ENCODE measurements around the gene HIBADH. TPM values are rescaled to one million over a fixed set of nuclear protein-coding genes. Genes with fewer than 3 reads are reported as not detected.

The HIBADH gene
- total and polyA plus RNA-seq, 7 experiments from 2014 or later: 8.0 to 46.2 (median 14.7) TPM

DNA sequence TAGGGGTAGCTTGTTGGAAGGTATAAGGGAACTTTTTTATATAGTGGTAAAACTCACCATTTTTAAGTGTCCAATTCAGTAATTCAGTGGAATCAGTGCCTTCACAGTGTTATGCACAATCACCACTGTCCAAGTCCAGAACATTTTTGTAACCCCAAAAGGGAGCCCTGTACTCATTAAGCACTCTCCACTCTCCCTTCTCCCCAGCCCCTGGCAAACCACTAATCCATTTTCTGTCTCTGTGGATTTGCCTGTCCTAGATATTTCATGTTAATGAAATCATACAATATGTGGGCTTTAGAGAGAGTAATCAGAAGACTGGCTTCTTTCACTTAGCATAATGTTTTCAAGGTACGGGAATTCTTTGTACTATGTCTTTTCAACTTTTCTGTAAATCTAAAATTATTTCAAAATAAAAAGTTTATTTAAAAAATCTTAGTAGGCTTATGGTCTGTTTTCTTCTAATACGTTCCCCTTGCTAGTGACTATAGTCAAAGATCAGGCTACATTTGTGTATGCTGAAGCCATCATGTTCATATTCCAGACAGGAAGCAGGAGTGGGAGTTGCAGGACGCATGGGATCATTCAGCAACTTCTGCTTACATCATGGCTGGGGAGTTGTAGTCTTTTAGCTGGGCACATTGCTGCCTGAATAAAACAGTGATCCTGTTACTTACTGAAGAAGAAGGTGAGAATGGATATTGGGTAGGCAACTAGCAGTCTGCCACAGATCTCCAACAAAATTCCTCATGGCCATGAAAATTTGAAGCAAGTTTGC is 41.9 kb upstream of the HIBADH start:
- intact Hi-C loops (cut with micrococcal nuclease): no loop called here
- Mint-ChIP-seq H3K9me3 (no peaks in the 10 kb centered on the region), H3K4me1 (no peaks in the 10 kb centered on the region), H3K27me3 (peaks cover 7 to 24% (median 10%) of the 10 kb centered on the region in 5 donors), H3K27ac (no peak overlapping the region), H3K4me3 (no peak overlapping the region), H3K36me3 (no peaks in the 10 kb centered on the region)
- POLR2A ChIA-PET: interaction anchor here (0.5 kb wide), 1 partner anchor 214 kb away, joined by 3 read pairs; no protein-coding TSS in a partner anchor
- no peaks in the 10 kb centered on the region for H3K36me3 ChIP-seq (ENCODE audit: control insufficient read depth in 2 of 3, insufficient read depth in 3 of 3, low read length in 3 of 3)
- H3K27me3 ChIP-seq (ENCODE audit: control insufficient read depth in 2 of 2, insufficient read depth in 2 of 2, low read length in 2 of 2): peaks cover 0 to 5% of the 10 kb centered on the region in 2 donors
- H3K9me3 ChIP-seq (ENCODE audit: control insufficient read depth in 2 of 3, low read length in 3 of 3): no peaks in the 10 kb centered on the region
- CTCF ChIA-PET: interaction anchor here (1.1 kb wide), 1 partner anchor 10 kb away, joined by 3 read pairs; no protein-coding TSS in a partner anchor
- no peak for ATAC-seq
- H3K27ac ChIP-seq (ENCODE audit: low read depth, low read length): no peak overlapping the region
- H3K4me3 ChIP-seq (ENCODE audit: low read length): no peak overlapping the region
- DNase-seq: no peak
- H3K4me1 ChIP-seq (ENCODE audit: control insufficient read depth in 2 of 2, insufficient read depth in 2 of 2, low read length in 2 of 2): no peaks in the 10 kb centered on the region

DNA sequence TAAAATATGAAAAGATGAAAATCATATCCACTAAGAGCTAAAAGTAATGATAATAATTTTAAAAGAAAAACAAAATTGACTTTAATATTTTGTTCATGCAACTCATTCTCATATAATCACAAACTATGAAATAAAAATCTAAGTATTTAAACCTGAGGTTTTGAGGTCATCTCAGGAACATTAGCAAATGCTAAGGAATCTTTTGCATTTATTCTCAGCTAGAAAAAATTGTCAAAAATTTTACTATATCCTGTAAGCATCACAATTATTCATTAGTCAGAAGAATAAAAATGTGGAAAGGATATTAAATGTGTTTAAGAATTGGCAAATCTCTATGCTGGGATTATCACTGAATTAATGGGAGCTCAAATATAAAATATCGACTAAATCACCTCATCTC is 40.5 kb upstream of the HIBADH start:
- Histone ChIP-seq H3K27me3 (ENCODE audit: control insufficient read depth in 2 of 2, insufficient read depth in 2 of 2, low read length in 2 of 2) (peaks cover 0 to 5% of the 10 kb centered on the region in 2 donors), H3K4me1 (ENCODE audit: control insufficient read depth in 2 of 2, insufficient read depth in 2 of 2, low read length in 2 of 2) (no peaks in the 10 kb centered on the region), H3K27ac (ENCODE audit: low read depth, low read length) (no peak overlapping the region), H3K4me3 (ENCODE audit: low read length) (no peak overlapping the region), H3K36me3 (ENCODE audit: control insufficient read depth in 2 of 3, insufficient read depth in 3 of 3, low read length in 3 of 3) (no peaks in the 10 kb centered on the region), H3K9me3 (ENCODE audit: control insufficient read depth in 2 of 3, low read length in 3 of 3) (no peaks in the 10 kb centered on the region)
- POLR2A ChIA-PET: no interaction called here
- H3K9me3 Mint-ChIP-seq: no peaks in the 10 kb centered on the region
- no peak overlapping the region for H3K27ac Mint-ChIP-seq
- DNase-seq (no peak), ATAC-seq (no peak)
- H3K4me3 Mint-ChIP-seq: no peak overlapping the region
- H3K27me3 Mint-ChIP-seq: peaks cover 7 to 24% (median 10%) of the 10 kb centered on the region in 5 donors
- peaks cover 0 to 2% (median 0%) of the 10 kb centered on the region in 7 donors for H3K4me1 Mint-ChIP-seq
- intact Hi-C loops (cut with micrococcal nuclease): no loop called here
- no peaks in the 10 kb centered on the region for H3K36me3 Mint-ChIP-seq
- CTCF ChIA-PET: interaction anchor here (0.7 kb wide), 2 partner anchors 37 to 317 kb away, joined by 3 to 4 read pairs; no protein-coding TSS in a partner anchor

DNA sequence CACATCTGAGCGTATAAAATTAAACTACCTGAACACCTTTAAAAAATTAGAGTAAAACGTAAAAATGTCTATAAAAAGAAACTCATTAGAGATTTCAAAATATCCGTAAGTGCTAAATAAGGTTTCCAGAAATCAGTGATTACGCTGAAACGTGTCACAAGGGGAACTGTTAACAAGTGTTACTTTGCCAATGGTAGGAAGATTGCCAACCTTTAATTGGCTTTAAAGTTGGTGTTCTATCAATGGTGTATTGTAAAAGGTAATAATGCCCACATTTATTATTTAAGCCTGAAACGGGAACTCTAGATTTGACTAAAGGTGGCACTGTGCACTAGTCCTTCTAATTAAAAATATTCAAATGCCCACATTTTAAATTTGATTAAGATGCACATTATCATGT is 37.8 kb upstream of the HIBADH start:
- H3K9me3 ChIP-seq (ENCODE audit: control insufficient read depth in 2 of 3, low read length in 3 of 3): no peaks in the 10 kb centered on the region

DNA sequence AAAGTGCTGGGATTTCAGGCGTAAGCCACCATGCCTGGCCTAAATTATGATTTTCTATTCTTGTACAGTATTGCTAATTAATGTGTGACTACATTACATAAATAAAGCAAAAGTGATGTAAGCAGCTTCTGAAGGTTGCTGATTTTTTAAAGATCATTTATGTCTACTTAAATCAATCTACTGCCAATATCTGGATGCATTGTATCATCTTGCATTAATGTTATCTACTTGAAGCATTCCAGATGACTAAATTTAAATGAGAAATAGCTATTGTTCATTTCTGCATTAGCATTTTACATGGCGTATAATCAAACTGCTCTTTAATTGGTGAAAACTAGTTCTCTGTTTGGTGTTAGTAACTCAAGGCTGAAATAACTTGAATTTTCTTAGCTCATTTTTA is 37.1 kb upstream of the HIBADH start:
- CTCF ChIA-PET: interaction anchor here (1.1 kb wide), 1 partner anchor 13 kb away, joined by 3 read pairs; no protein-coding TSS in a partner anchor
- Histone ChIP-seq H3K4me1 (ENCODE audit: control insufficient read depth in 2 of 2, insufficient read depth in 2 of 2, low read length in 2 of 2) (no peaks in the 10 kb centered on the region), H3K4me3 (ENCODE audit: low read length) (no peak overlapping the region), H3K27me3 (ENCODE audit: control insufficient read depth in 2 of 2, insufficient read depth in 2 of 2, low read length in 2 of 2) (peaks cover 0 to 5% of the 10 kb centered on the region in 2 donors), H3K36me3 (ENCODE audit: control insufficient read depth in 2 of 3, insufficient read depth in 3 of 3, low read length in 3 of 3) (no peaks in the 10 kb centered on the region), H3K9me3 (ENCODE audit: control insufficient read depth in 2 of 3, low read length in 3 of 3) (no peaks in the 10 kb centered on the region), H3K27ac (ENCODE audit: low read depth, low read length) (no peak overlapping the region)
- POLR2A ChIA-PET: no interaction called here
- H3K4me3 Mint-ChIP-seq: no peak overlapping the region
- H3K36me3 Mint-ChIP-seq: no peaks in the 10 kb centered on the region
- H3K9me3 Mint-ChIP-seq: no peaks in the 10 kb centered on the region
- H3K27ac Mint-ChIP-seq: no peak overlapping the region
- ATAC-seq (no peak), DNase-seq (no peak)
- intact Hi-C loops (cut with micrococcal nuclease): no loop called here
- H3K27me3 Mint-ChIP-seq: peaks cover 7 to 14% (median 10%) of the 10 kb centered on the region in 5 donors
- H3K4me1 Mint-ChIP-seq: peaks cover 0 to 2% (median 0%) of the 10 kb centered on the region in 7 donors

More for the DNA sequence above, 37.8 kb upstream of the HIBADH start:
- peaks cover 7 to 19% (median 10%) of the 10 kb centered on the region in 5 donors for H3K27me3 Mint-ChIP-seq
- H3K36me3 ChIP-seq (ENCODE audit: control insufficient read depth in 2 of 3, insufficient read depth in 3 of 3, low read length in 3 of 3): no peaks in the 10 kb centered on the region
- intact Hi-C loops (cut with micrococcal nuclease): no loop called here
- no peak overlapping the region for H3K4me3 ChIP-seq (ENCODE audit: low read length)
- ChIA-PET CTCF (no interaction called here), POLR2A (no interaction called here)
- no peak overlapping the region for H3K27ac Mint-ChIP-seq
- no peaks in the 10 kb centered on the region for H3K4me1 ChIP-seq (ENCODE audit: control insufficient read depth in 2 of 2, insufficient read depth in 2 of 2, low read length in 2 of 2)
- no peak for DNase-seq
- H3K4me3 Mint-ChIP-seq: no peak overlapping the region
- H3K27ac ChIP-seq (ENCODE audit: low read depth, low read length): no peak overlapping the region
- no peaks in the 10 kb centered on the region for H3K9me3 Mint-ChIP-seq
- no peaks in the 10 kb centered on the region for H3K36me3 Mint-ChIP-seq
- peaks cover 0 to 2% (median 0%) of the 10 kb centered on the region in 7 donors for H3K4me1 Mint-ChIP-seq
- no peak for ATAC-seq
- H3K27me3 ChIP-seq (ENCODE audit: control insufficient read depth in 2 of 2, insufficient read depth in 2 of 2, low read length in 2 of 2): peaks cover 0 to 5% of the 10 kb centered on the region in 2 donors

DNA sequence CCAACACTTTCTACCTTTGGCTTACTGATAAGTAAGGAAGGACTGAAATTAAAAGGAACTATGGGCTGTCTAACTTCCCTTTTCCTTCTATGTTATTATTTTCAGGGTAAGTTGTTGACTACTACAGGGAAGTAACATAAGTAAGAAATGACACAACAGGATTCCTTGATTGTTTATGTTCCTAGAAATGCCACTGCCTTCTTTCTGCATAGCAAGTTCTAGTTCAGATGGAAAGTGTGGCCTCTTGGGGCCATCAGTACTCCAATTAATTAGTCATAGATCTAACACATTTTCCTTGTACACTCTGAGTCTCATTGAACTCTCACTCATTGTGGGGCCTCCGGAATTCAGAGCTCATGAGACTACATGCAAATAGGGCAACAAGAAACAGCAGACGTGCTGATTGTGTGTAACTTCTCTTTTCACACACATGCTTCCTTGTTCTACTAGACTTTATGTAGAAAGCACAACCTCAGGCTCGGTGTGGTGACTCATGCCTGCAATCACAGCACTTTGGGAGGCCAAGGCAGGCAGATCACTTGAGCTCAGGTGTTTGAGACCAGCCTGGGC is 35.3 kb upstream of the HIBADH start:
- ATAC-seq (peak; percentile 83), DNase-seq (no peak)
- intact Hi-C loops (cut with micrococcal nuclease): no loop called here
- CTCF ChIA-PET: no interaction called here
- Mint-ChIP-seq H3K27me3 (peaks cover 7 to 10% (median 7%) of the 10 kb centered on the region in 5 donors), H3K27ac (no peak overlapping the region), H3K4me1 (peaks cover 0 to 2% (median 0%) of the 10 kb centered on the region in 7 donors), H3K4me3 (no peak overlapping the region), H3K36me3 (no peaks in the 10 kb centered on the region), H3K9me3 (no peaks in the 10 kb centered on the region)
- Histone ChIP-seq H3K27me3 (ENCODE audit: control insufficient read depth in 2 of 2, insufficient read depth in 2 of 2, low read length in 2 of 2) (peaks cover 0 to 5% of the 10 kb centered on the region in 2 donors), H3K27ac (ENCODE audit: low read depth, low read length) (no peak overlapping the region), H3K4me1 (ENCODE audit: control insufficient read depth in 2 of 2, insufficient read depth in 2 of 2, low read length in 2 of 2) (no peaks in the 10 kb centered on the region), H3K36me3 (ENCODE audit: control insufficient read depth in 2 of 3, insufficient read depth in 3 of 3, low read length in 3 of 3) (no peaks in the 10 kb centered on the region), H3K4me3 (ENCODE audit: low read length) (no peak overlapping the region), H3K9me3 (ENCODE audit: control insufficient read depth in 2 of 3, low read length in 3 of 3) (no peaks in the 10 kb centered on the region)
- POLR2A ChIA-PET: no interaction called here

DNA sequence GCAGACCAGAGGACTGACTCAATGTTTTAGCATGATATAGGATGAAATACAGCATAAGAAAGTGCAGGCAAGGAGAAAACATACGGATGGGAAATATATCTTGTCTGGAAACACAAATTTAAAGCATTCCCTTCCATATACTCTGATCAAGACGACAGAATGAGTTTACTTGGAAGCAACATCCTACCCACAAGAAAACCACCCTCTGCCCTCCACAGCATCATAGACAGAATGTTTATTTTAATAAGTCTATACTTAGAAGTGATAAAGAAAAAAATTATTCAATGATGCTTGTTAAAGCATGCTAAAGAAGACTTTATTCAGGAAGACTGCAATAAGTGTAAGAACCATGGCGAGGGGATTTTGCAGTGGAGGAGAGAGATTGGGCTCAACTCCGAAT is 32.4 kb upstream of the HIBADH start:
- Histone ChIP-seq H3K4me3 (ENCODE audit: low read length) (no peak overlapping the region), H3K27me3 (ENCODE audit: control insufficient read depth in 2 of 2, insufficient read depth in 2 of 2, low read length in 2 of 2) (no peaks in the 10 kb centered on the region), H3K4me1 (ENCODE audit: control insufficient read depth in 2 of 2, insufficient read depth in 2 of 2, low read length in 2 of 2) (no peaks in the 10 kb centered on the region), H3K27ac (ENCODE audit: low read depth, low read length) (no peak overlapping the region), H3K36me3 (ENCODE audit: control insufficient read depth in 2 of 3, insufficient read depth in 3 of 3, low read length in 3 of 3) (no peaks in the 10 kb centered on the region), H3K9me3 (ENCODE audit: control insufficient read depth in 2 of 3, low read length in 3 of 3) (no peaks in the 10 kb centered on the region)
- POLR2A ChIA-PET: no interaction called here
- no peaks in the 10 kb centered on the region for H3K36me3 Mint-ChIP-seq
- peaks cover 0 to 3% (median 0%) of the 10 kb centered on the region in 5 donors for H3K27me3 Mint-ChIP-seq
- ATAC-seq (no peak), DNase-seq (no peak)
- no peak overlapping the region for H3K27ac Mint-ChIP-seq
- intact Hi-C loops (cut with micrococcal nuclease): no loop called here
- peaks cover 0 to 2% (median 0%) of the 10 kb centered on the region in 7 donors for H3K4me1 Mint-ChIP-seq
- CTCF ChIA-PET: no interaction called here
- H3K9me3 Mint-ChIP-seq: no peaks in the 10 kb centered on the region
- H3K4me3 Mint-ChIP-seq: no peak overlapping the region
